GM23338 (cell line): ENCODE measurements around the gene BRD9. TPM values are rescaled to one million over a fixed set of nuclear protein-coding genes. Genes with fewer than 3 reads are reported as not detected.

ENCODE experiments used
- ATAC-seq: fragments of 200-7000 bp; cut with Tn5 transposase; 3 replicates; pipeline ENCODE4 v1.9.1; 2020
- DNase-seq: peaks from one replicate; pipeline ENCODE4 v3.0.0-alpha.2; 2015; ENCODE audit warnings: low spot score
- H2AFZ ChIP-seq: fragments of 200-600 bp; sonication (generic); 2 replicates; pipeline ENCODE4 v1.8.0; 2016; ENCODE audit warnings: antibody characterized with exemption, mild to moderate bottlenecking, moderate library complexity
- H3F3A ChIP-seq: fragments of 200-600 bp; sonication (generic); replicated peaks from 2 replicates; pipeline ENCODE4 v1.8.0; 2017; ENCODE audit warnings: antibody characterized with exemption, mixed run types, low read depth
- H3K27ac ChIP-seq: fragments of 200-600 bp; sonication (generic); 2 replicates; pipeline ENCODE4 v1.6.1; 2016; ENCODE audit warnings: low read depth
- H3K27me3 ChIP-seq: fragments of 200-600 bp; sonication (generic); 2 replicates; pipeline ENCODE4 v1.8.0; 2016; ENCODE audit warnings: mild to moderate bottlenecking, mixed run types, moderate library complexity; ENCODE audit not compliant: insufficient read depth
- H3K36me3 ChIP-seq: fragments of 200-600 bp; sonication (generic); 2 replicates; pipeline ENCODE4 v1.8.0; 2016; ENCODE audit warnings: mild to moderate bottlenecking; ENCODE audit not compliant: insufficient read depth
- H3K4me1 ChIP-seq: fragments of 200-600 bp; sonication (generic); 2 replicates; pipeline ENCODE4 v1.8.0; 2016; ENCODE audit warnings: mild to moderate bottlenecking, moderate library complexity; ENCODE audit not compliant: insufficient read depth
- H3K4me2 ChIP-seq: fragments of 200-600 bp; sonication (generic); 2 replicates; pipeline ENCODE4 v1.7.1; 2017; ENCODE audit warnings: mixed run types
- H3K4me3 ChIP-seq: fragments of 200-600 bp; sonication (generic); 2 replicates; pipeline ENCODE4 v1.6.1; 2016; ENCODE audit warnings: mixed run types
- H3K79me2 ChIP-seq: fragments of 200-600 bp; sonication (generic); replicated peaks from 2 replicates; pipeline ENCODE4 v1.8.0; 2017; ENCODE audit warnings: mild to moderate bottlenecking; ENCODE audit not compliant: insufficient read depth
- H3K9me2 ChIP-seq: fragments of 200-600 bp; sonication (generic); 2 replicates; pipeline ENCODE4 v1.8.0; 2017; ENCODE audit not compliant: insufficient read depth
- H4K20me1 ChIP-seq: fragments of 200-600 bp; sonication (generic); replicated peaks from 2 replicates; pipeline ENCODE4 v1.8.0; 2017; ENCODE audit warnings: mild to moderate bottlenecking; ENCODE audit not compliant: insufficient read depth
- H3K27ac Mint-ChIP-seq: 2 replicates; pipeline ENCODE4 v1.8.0; 2020; ENCODE audit warnings: inconsistent platforms, mild to moderate bottlenecking, moderate library complexity, mixed read lengths
- H3K27me3 Mint-ChIP-seq: 3 replicates; pipeline ENCODE4 v1.8.0; 2022; ENCODE audit warnings: low read depth, mild to moderate bottlenecking, moderate library complexity, mixed read lengths, inconsistent platforms; ENCODE audit not compliant: insufficient read depth, poor library complexity
- H3K36me3 Mint-ChIP-seq: 3 replicates; pipeline ENCODE4 v1.8.0; 2021; ENCODE audit warnings: low read depth, mild to moderate bottlenecking, inconsistent platforms, moderate library complexity, mixed read lengths
- H3K4me1 Mint-ChIP-seq: 3 replicates; pipeline ENCODE4 v1.8.0; 2020; ENCODE audit warnings: mild to moderate bottlenecking, inconsistent platforms, mixed read lengths
- H3K4me3 Mint-ChIP-seq: 3 replicates; pipeline ENCODE4 v1.8.0; 2021; ENCODE audit warnings: moderate library complexity, mild to moderate bottlenecking, inconsistent platforms, mixed read lengths
- H3K9me3 Mint-ChIP-seq: 3 replicates; pipeline ENCODE4 v1.8.0; 2020; ENCODE audit warnings: moderate library complexity, mild to moderate bottlenecking, inconsistent platforms, mixed read lengths
- CREB1 ChIP-seq: fragments of 250-450 bp; sonication (Bioruptor Pico); IDR thresholded peaks from 2 replicates; pipeline ENCODE4 v1.5.0; 2020; ENCODE audit warnings: low read depth, mild to moderate bottlenecking, moderate library complexity
- CTCF ChIP-seq, 2 experiments: fragments of 200-600 bp in 1 of 2; sonication (generic) in 1 of 2; conservative IDR thresholded peaks; 2 replicates each; pipeline versions ENCODE4 v1.5.1 to v1.6.1; 2016 to 2017; ENCODE audit warnings: antibody characterized with exemption in 2 of 2, low read depth in 2 of 2, mild to moderate bottlenecking in 2 of 2, moderate library complexity in 1 of 2
- EZH2phosphoT487 ChIP-seq: fragments of 200-600 bp; sonication (generic); IDR thresholded peaks from one replicate; pipeline ENCODE4 v1.8.1; 2018; ENCODE audit warnings: antibody characterized with exemption; ENCODE audit not compliant: unreplicated experiment
- JUNB ChIP-seq: IDR thresholded peaks from one replicate; pipeline ENCODE4 v1.6.1; 2016; ENCODE audit warnings: antibody characterized with exemption; ENCODE audit not compliant: unreplicated experiment
- ZNF114 ChIP-seq: fragments of 250-450 bp; sonication (Bioruptor Pico); IDR thresholded peaks from 2 replicates; pipeline ENCODE4 v1.5.0; 2020; ENCODE audit warnings: mild to moderate bottlenecking, moderate library complexity
- ZNF331 ChIP-seq: fragments of 250-450 bp; sonication (Bioruptor Pico); IDR thresholded peaks from 2 replicates; pipeline ENCODE4 v1.5.0; 2020; ENCODE audit warnings: low read depth, mild to moderate bottlenecking, moderate library complexity
- polyA plus RNA-seq: library from polyadenylated mRNA; unstranded; fragments of >200 nt; fragmentation: Nextera tagmentation; extraction: Ambion mirVana; gene quantifications from 2 replicates; pipeline ENCODE4 v1.2.1, GENCODE V29; 2016
- total RNA-seq: library from RNA; depleted of rRNA; stranded (reverse); fragments of >200 nt; shearing (Covaris generic); gene quantifications from 2 replicates; pipeline ENCODE4 v1.2.3, GENCODE V29; 2014
- TF ChIP-seq, protein P1 (sequence below): IDR thresholded peaks from one replicate; pipeline ENCODE4 v1.6.1; 2018; ENCODE audit warnings: antibody characterized with exemption; ENCODE audit not compliant: unreplicated experiment

BRD9 gene
- total and polyA plus RNA-seq, 2 experiments from 2014 or later: 32.9 to 54.7 TPM

GRCh38 chr5:914174-914573 lies 21.6 kb upstream of the BRD9 start (continued):
- TF ChIP-seq CTCF (conservative IDR thresholded peaks at IDR 0.05; ENCODE audit: low read depth in 2 of 2) (no peak), JUNB (no peak), CREB1 (no peak), ZNF331 (no peak), ZNF114 (CRISPR knock-in tag) (no peak)
- TF ChIP-seq, protein P1, sequence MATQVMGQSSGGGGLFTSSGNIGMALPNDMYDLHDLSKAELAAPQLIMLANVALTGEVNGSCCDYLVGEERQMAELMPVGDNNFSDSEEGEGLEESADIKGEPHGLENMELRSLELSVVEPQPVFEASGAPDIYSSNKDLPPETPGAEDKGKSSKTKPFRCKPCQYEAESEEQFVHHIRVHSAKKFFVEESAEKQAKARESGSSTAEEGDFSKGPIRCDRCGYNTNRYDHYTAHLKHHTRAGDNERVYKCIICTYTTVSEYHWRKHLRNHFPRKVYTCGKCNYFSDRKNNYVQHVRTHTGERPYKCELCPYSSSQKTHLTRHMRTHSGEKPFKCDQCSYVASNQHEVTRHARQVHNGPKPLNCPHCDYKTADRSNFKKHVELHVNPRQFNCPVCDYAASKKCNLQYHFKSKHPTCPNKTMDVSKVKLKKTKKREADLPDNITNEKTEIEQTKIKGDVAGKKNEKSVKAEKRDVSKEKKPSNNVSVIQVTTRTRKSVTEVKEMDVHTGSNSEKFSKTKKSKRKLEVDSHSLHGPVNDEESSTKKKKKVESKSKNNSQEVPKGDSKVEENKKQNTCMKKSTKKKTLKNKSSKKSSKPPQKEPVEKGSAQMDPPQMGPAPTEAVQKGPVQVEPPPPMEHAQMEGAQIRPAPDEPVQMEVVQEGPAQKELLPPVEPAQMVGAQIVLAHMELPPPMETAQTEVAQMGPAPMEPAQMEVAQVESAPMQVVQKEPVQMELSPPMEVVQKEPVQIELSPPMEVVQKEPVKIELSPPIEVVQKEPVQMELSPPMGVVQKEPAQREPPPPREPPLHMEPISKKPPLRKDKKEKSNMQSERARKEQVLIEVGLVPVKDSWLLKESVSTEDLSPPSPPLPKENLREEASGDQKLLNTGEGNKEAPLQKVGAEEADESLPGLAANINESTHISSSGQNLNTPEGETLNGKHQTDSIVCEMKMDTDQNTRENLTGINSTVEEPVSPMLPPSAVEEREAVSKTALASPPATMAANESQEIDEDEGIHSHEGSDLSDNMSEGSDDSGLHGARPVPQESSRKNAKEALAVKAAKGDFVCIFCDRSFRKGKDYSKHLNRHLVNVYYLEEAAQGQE: no peak

- Histone ChIP-seq H2AFZ (no peak overlapping the region), H3K9me2 (no peaks in the 10 kb centered on the region), H3K4me2 (no peak overlapping the region), H3K79me2 (no peaks in the 10 kb centered on the region), H4K20me1 (peaks cover 4% of the 10 kb centered on the region; the same call in 1 of the 2 replicates), H3K36me3 (peaks cover 35% of the 10 kb centered on the region), H3K4me3 (no peak overlapping the region), H3K27ac (no peak overlapping the region), H3F3A (no peaks in the 10 kb centered on the region), H3K4me1 (no peaks in the 10 kb centered on the region), H3K27me3 (no peaks in the 10 kb centered on the region)
- TF ChIP-seq EZH2phosphoT487 (no peak), ZNF331 (no peak), CTCF (conservative IDR thresholded peaks at IDR 0.05; ENCODE audit: low read depth in 2 of 2) (peak in 1 of 2 experiments; percentile 22; a peak in 2 of 4 replicates)
- peaks cover 2% of the 10 kb centered on the region for H3K27me3 Mint-ChIP-seq
- H3K9me3 Mint-ChIP-seq: no peaks in the 10 kb centered on the region
- no peaks in the 10 kb centered on the region; the same call in 2 of the 3 replicates for H3K4me1 Mint-ChIP-seq
- ATAC-seq (peak; percentile 63), DNase-seq (peak; percentile 38)
- H3K27ac Mint-ChIP-seq: no peak overlapping the region; the same call in 1 of the 2 replicates
- H3K4me3 Mint-ChIP-seq: no peak overlapping the region; the same call in 2 of the 3 replicates
- H3K36me3 Mint-ChIP-seq: peaks cover 86% of the 10 kb centered on the region
Observed at GRCh38 chr5:912280-913091, 19.9 kb upstream of the BRD9 start.
